HG03354 (cell line): ENCODE data around the gene LHFPL2.

ENCODE experiments used
- ATAC-seq: cut with Tn5 transposase; IDR thresholded peaks from one replicate; pipeline ENCODE4 v1.9.1; 2021; ENCODE audit warnings: mild to moderate bottlenecking; ENCODE audit not compliant: unreplicated experiment, poor library complexity, severe bottlenecking

Gene LHFPL2

GRCh38 chr5:78537411-78537810, 111.2 kb downstream of the LHFPL2 start:
- no peak for ATAC-seq

GRCh38 chr5:78536661-78537196, 111.8 kb downstream of the LHFPL2 start:
- ATAC-seq: no peak

- ATAC-seq: no peak
Measured at GRCh38 chr5:78534905-78535200, 113.7 kb downstream of the LHFPL2 start.

GRCh38 chr5:78534148-78534904, 114.2 kb downstream of the LHFPL2 start:
- no peak for ATAC-seq

GRCh38 chr5:78533356-78533755, 115.2 kb downstream of the LHFPL2 start:
- ATAC-seq: no peak

GRCh38 chr5:78530342-78531096, 118.1 kb downstream of the LHFPL2 start:
- ATAC-seq: no peak

GRCh38 chr5:78527925-78528324, 120.6 kb downstream of the LHFPL2 start:
- no peak for ATAC-seq

GRCh38 chr5:78527054-78527859, 121.3 kb downstream of the LHFPL2 start:
- no peak for ATAC-seq

- no peak for ATAC-seq
Measured at GRCh38 chr5:78526049-78526525, 122.5 kb downstream of the LHFPL2 start.

- ATAC-seq: no peak
Measured at GRCh38 chr5:78523314-78524193, 125.0 kb downstream of the LHFPL2 start.

- ATAC-seq: no peak
Measured at GRCh38 chr5:78522476-78523260, 125.9 kb downstream of the LHFPL2 start.

- ATAC-seq: no peak
Measured at GRCh38 chr5:78521455-78521854, 127.1 kb downstream of the LHFPL2 start.

GRCh38 chr5:78519198-78519941, 129.2 kb downstream of the LHFPL2 start:
- no peak for ATAC-seq

- ATAC-seq: no peak
Measured at GRCh38 chr5:78518365-78519197, 130.0 kb downstream of the LHFPL2 start.

GRCh38 chr5:78515670-78516069, 132.9 kb downstream of the LHFPL2 start:
- no peak for ATAC-seq

GRCh38 chr5:78514427-78515330, 133.9 kb downstream of the LHFPL2 start:
- no peak for ATAC-seq
